Loucy (cell line): ENCODE results near the gene TMEM132E.

Experiments used
- H2AFZ ChIP-seq: fragments of 200-600 bp; sonication (generic); 2 replicates; pipeline ENCODE4 v1.6.0; 2016; ENCODE audit warnings: antibody characterized with exemption, mild to moderate bottlenecking, low read length, moderate library complexity
- H3F3A ChIP-seq: fragments of 200-600 bp; 2 replicates; pipeline ENCODE4 v1.6.0; 2016; ENCODE audit warnings: antibody characterized with exemption, low read depth, mild to moderate bottlenecking
- H3K27me3 ChIP-seq: fragments of 200-600 bp; sonication (generic); 2 replicates; pipeline ENCODE4 v1.6.1; 2014; ENCODE audit warnings: low read length, mild to moderate bottlenecking; ENCODE audit not compliant: insufficient read depth, poor library complexity, severe bottlenecking
- H3K36me3 ChIP-seq: fragments of 200-600 bp; sonication (generic); 2 replicates; pipeline ENCODE4 v1.6.1; 2016; ENCODE audit warnings: low read length; ENCODE audit not compliant: insufficient read depth
- H3K4me1 ChIP-seq: fragments of 200-600 bp; sonication (generic); 2 replicates; pipeline ENCODE4 v1.5.1; 2014; ENCODE audit warnings: low read length, mild to moderate bottlenecking; ENCODE audit not compliant: insufficient read depth, poor library complexity, severe bottlenecking
- H3K4me2 ChIP-seq: fragments of 200-600 bp; sonication (generic); 2 replicates; pipeline ENCODE4 v1.6.0; 2014; ENCODE audit warnings: antibody characterized with exemption, low read length, low read depth, mild to moderate bottlenecking; ENCODE audit not compliant: poor library complexity, severe bottlenecking
- H3K4me3 ChIP-seq: fragments of 200-600 bp; sonication (generic); 2 replicates; pipeline ENCODE4 v1.5.1; 2014; ENCODE audit warnings: low read length, mild to moderate bottlenecking, mixed read lengths; ENCODE audit not compliant: poor library complexity, severe bottlenecking
- H3K79me2 ChIP-seq: fragments of 200-600 bp; sonication (generic); 2 replicates; pipeline ENCODE4 v1.6.1; 2014; ENCODE audit warnings: low read length; ENCODE audit not compliant: insufficient read depth
- H3K9ac ChIP-seq: fragments of 200-600 bp; sonication (generic); 2 replicates; pipeline ENCODE4 v1.6.0; 2014; ENCODE audit warnings: mild to moderate bottlenecking, low read depth, low read length, moderate library complexity; ENCODE audit not compliant: poor library complexity, severe bottlenecking
- H3K9me2 ChIP-seq: fragments of 200-600 bp; sonication (generic); replicated peaks from 2 replicates; pipeline ENCODE4 v1.6.1; 2016; ENCODE audit warnings: low read depth, low read length, mixed read lengths
- H3K9me3 ChIP-seq: fragments of 200-600 bp; sonication (generic); 2 replicates; pipeline ENCODE4 v1.6.1; 2014; ENCODE audit warnings: mild to moderate bottlenecking, antibody characterized with exemption, low read length, low read depth; ENCODE audit not compliant: insufficient read depth
- H4K20me1 ChIP-seq: fragments of 200-600 bp; sonication (generic); 2 replicates; pipeline ENCODE4 v1.6.0; 2014; ENCODE audit warnings: antibody characterized with exemption, low read length, mild to moderate bottlenecking; ENCODE audit not compliant: insufficient read depth, poor library complexity, severe bottlenecking
- CTCF ChIP-seq: fragments of 200-600 bp; sonication (generic); conservative IDR thresholded peaks from 2 replicates; pipeline ENCODE4 v1.5.1; 2014; ENCODE audit warnings: mild to moderate bottlenecking, antibody characterized with exemption, low read length
- EZH2phosphoT487 ChIP-seq: fragments of 200-600 bp; IDR thresholded peaks from 2 replicates; pipeline ENCODE4 v1.6.1; 2018; ENCODE audit warnings: antibody characterized with exemption, mild to moderate bottlenecking, moderate library complexity, borderline replicate concordance

TMEM132E gene

GRCh38 chr17:34620458-34620857, 41.1 kb downstream of the TMEM132E start:
- TF ChIP-seq CTCF: no peak
- no peak for TF ChIP-seq EZH2phosphoT487
- Histone ChIP-seq H3K36me3 (no peaks in the 10 kb centered on the region), H3K4me2 (no peak overlapping the region)

GRCh38 chr17:34622862-34623623, 43.7 kb downstream of the TMEM132E start:
- no peak for TF ChIP-seq CTCF
- TF ChIP-seq EZH2phosphoT487: no peak
- H3K9me2 ChIP-seq: no peaks in the 10 kb centered on the region
- H3K4me2 ChIP-seq: no peak overlapping the region
- H3K4me3 ChIP-seq: no peak overlapping the region
- H3K9me3 ChIP-seq: no peaks in the 10 kb centered on the region
- H3K79me2 ChIP-seq: no peaks in the 10 kb centered on the region
- H3K36me3 ChIP-seq: no peaks in the 10 kb centered on the region
- H3K27me3 ChIP-seq: no peaks in the 10 kb centered on the region
- H2AFZ ChIP-seq: no peak overlapping the region
- H3K4me1 ChIP-seq: peaks cover 6% of the 10 kb centered on the region
- no peak overlapping the region for H3K9ac ChIP-seq
- no peaks in the 10 kb centered on the region for H4K20me1 ChIP-seq
- H3F3A ChIP-seq: no peaks in the 10 kb centered on the region

More at GRCh38 chr17:34620458-34620857, 41.1 kb downstream of the TMEM132E start:
- Histone ChIP-seq H4K20me1 (no peaks in the 10 kb centered on the region), H2AFZ (no peak overlapping the region), H3K9me2 (no peaks in the 10 kb centered on the region), H3K79me2 (no peaks in the 10 kb centered on the region), H3F3A (no peaks in the 10 kb centered on the region), H3K9me3 (no peaks in the 10 kb centered on the region), H3K4me1 (peaks cover 15% of the 10 kb centered on the region), H3K9ac (no peak overlapping the region), H3K4me3 (no peak overlapping the region), H3K27me3 (no peaks in the 10 kb centered on the region)

- Histone ChIP-seq H3K4me1 (peaks cover 6% of the 10 kb centered on the region), H3K9me2 (no peaks in the 10 kb centered on the region), H3K36me3 (no peaks in the 10 kb centered on the region), H3K4me3 (no peak overlapping the region), H2AFZ (no peak overlapping the region), H3K4me2 (no peak overlapping the region), H3K9ac (no peak overlapping the region), H3K9me3 (no peaks in the 10 kb centered on the region), H3K79me2 (no peaks in the 10 kb centered on the region), H3K27me3 (no peaks in the 10 kb centered on the region), H3F3A (no peaks in the 10 kb centered on the region), H4K20me1 (no peaks in the 10 kb centered on the region)
- no peak for TF ChIP-seq CTCF
- TF ChIP-seq EZH2phosphoT487: no peak
Measured at GRCh38 chr17:34623856-34624766, 44.7 kb downstream of the TMEM132E start.
